HepG2 (cell line): ENCODE data around the gene SRSF4. TPM values are rescaled to one million over a fixed set of nuclear protein-coding genes. Genes with fewer than 3 reads are reported as not detected.

ENCODE experiments used
- JUND ChIP-seq: sonication (generic); formaldehyde crosslinking; IDR thresholded peaks from 2 replicates; pipeline ENCODE4 v1.8.0; 2022; ENCODE audit warnings: mild to moderate bottlenecking, missing genetic modification reagents
- MAFF ChIP-seq: IDR thresholded peaks from 2 replicates; pipeline ENCODE4 v1.6.1; 2011; ENCODE audit warnings: low read depth, low read length, improper control_type of control experiment
- MTA3 ChIP-seq: sonication (generic); formaldehyde crosslinking; IDR thresholded peaks from 2 replicates; pipeline ENCODE4 v1.4.0; 2020; ENCODE audit warnings: missing genetic modification reagents
- PAXIP1 ChIP-seq: sonication (generic); formaldehyde crosslinking; conservative IDR thresholded peaks from 2 replicates; pipeline ENCODE4 v1.4.0; 2020; ENCODE audit warnings: mild to moderate bottlenecking, missing genetic modification reagents, moderate library complexity
- PITX1 ChIP-seq: sonication (generic); formaldehyde crosslinking; IDR thresholded peaks from 2 replicates; pipeline ENCODE4 v1.5.1; 2020; ENCODE audit warnings: mild to moderate bottlenecking, missing genetic modification reagents
- POLR2A ChIP-seq, 2 experiments: IDR thresholded peaks; 2 replicates each; pipeline ENCODE4 v1.6.1; 2011; ENCODE audit warnings: low read depth in 2 of 2, low read length in 2 of 2, mild to moderate bottlenecking in 1 of 2, moderate library complexity in 1 of 2; ENCODE audit not compliant: insufficient read depth in 1 of 2
- RFXANK ChIP-seq: IDR thresholded peaks from 2 replicates; pipeline ENCODE4 v1.6.1; 2016
- SRSF9 ChIP-seq: fragments of 200-400 bp; formaldehyde crosslinking; IDR thresholded peaks from 2 replicates; pipeline ENCODE4 v1.6.1; 2018; ENCODE audit warnings: borderline replicate concordance, mild to moderate bottlenecking, low read depth, low read length; ENCODE audit not compliant: insufficient read depth, poor library complexity, severe bottlenecking
- TBX3 ChIP-seq: fragments of 450-650 bp; IDR thresholded peaks from 2 replicates; pipeline ENCODE4 v1.6.1; 2017; ENCODE audit warnings: antibody characterized with exemption, mild to moderate bottlenecking, inconsistent platforms, borderline replicate concordance
- XBP1 ChIP-seq: sonication (generic); formaldehyde crosslinking; IDR thresholded peaks from 2 replicates; pipeline ENCODE4 v1.5.0; 2020; ENCODE audit warnings: missing genetic modification reagents
- ZFP1 ChIP-seq: IDR thresholded peaks from 2 replicates; pipeline ENCODE4 v1.6.1; 2016
- ZFY ChIP-seq: sonication (generic); formaldehyde crosslinking; IDR thresholded peaks from 2 replicates; pipeline ENCODE4 v1.4.0; 2020; ENCODE audit warnings: missing genetic modification reagents
- ZNF232 ChIP-seq: sonication (generic); formaldehyde crosslinking; IDR thresholded peaks from 2 replicates; pipeline ENCODE4 v1.4.0; 2020; ENCODE audit warnings: missing genetic modification reagents, borderline replicate concordance
- ZNF260 ChIP-seq: sonication (generic); formaldehyde crosslinking; IDR thresholded peaks from 2 replicates; pipeline ENCODE4 v1.4.0; 2020; ENCODE audit warnings: missing genetic modification reagents, low read depth, mild to moderate bottlenecking, borderline replicate concordance
- ZNF496 ChIP-seq: sonication (generic); formaldehyde crosslinking; IDR thresholded peaks from 2 replicates; pipeline ENCODE4 v1.8.1; 2023; ENCODE audit warnings: mild to moderate bottlenecking, moderate library complexity, missing genetic modification reagents; ENCODE audit not compliant: insufficient replicate concordance
- ZNF572 ChIP-seq: sonication (generic); formaldehyde crosslinking; IDR thresholded peaks from 2 replicates; pipeline ENCODE4 v1.5.1; 2020; ENCODE audit warnings: mild to moderate bottlenecking, missing genetic modification reagents
- ZNF597 ChIP-seq: sonication (generic); formaldehyde crosslinking; IDR thresholded peaks from 2 replicates; pipeline ENCODE4 v1.5.0; 2020; ENCODE audit warnings: missing genetic modification reagents
- ZNF646 ChIP-seq: sonication (generic); formaldehyde crosslinking; IDR thresholded peaks from 2 replicates; pipeline ENCODE4 v1.9.0; 2021; ENCODE audit warnings: mild to moderate bottlenecking, missing genetic modification reagents
- ZNF703 ChIP-seq: sonication (generic); formaldehyde crosslinking; IDR thresholded peaks from 2 replicates; pipeline ENCODE4 v1.5.1; 2020; ENCODE audit warnings: missing genetic modification reagents, mild to moderate bottlenecking, moderate library complexity, borderline replicate concordance
- polyA plus RNA-seq, 8 experiments: library from polyadenylated mRNA; depleted of rRNA in 3 of 8; stranded (reverse) in 7 of 8; unstranded in 1 of 8; fragments of >200 nt; fragmentation: Illumina TruSeq in 4 of 8; extraction: Trizol in 4 of 8; gene quantifications; 2 replicates each; pipeline versions ENCODE4 v1.2.1 to v1.2.3, GENCODE V29; 2011 to 2016; ENCODE audit warnings: low read depth in 4 of 8, missing spikeins in 1 of 8, mixed read lengths in 1 of 8; ENCODE audit not compliant: insufficient read depth in 1 of 8
- total RNA-seq, 5 experiments: library from RNA; depleted of rRNA; stranded (reverse); fragments of >200 nt; fragmentation: Illumina TruSeq; extraction: Trizol; gene quantifications; 2 replicates each; pipeline ENCODE4 v1.2.3, GENCODE V29; 2016; ENCODE audit warnings: low read depth in 1 of 5

Gene SRSF4
- total and polyA plus RNA-seq, 2 of the 13 experiments (the other 11 are each of a cell fraction or from before 2014, with no cell fraction given) = 37.7 to 50.9 TPM

GRCh38 chr1:29124366-29125236 is 57.1 kb downstream of the SRSF4 start (continued):
- TF ChIP-seq ZNF646 (CRISPR knock-in tag) (no peak), ZNF597 (no peak), ZFP1 (CRISPR knock-in tag) (no peak; the same call in 1 of the 2 replicates), MAFF (no peak), ZNF703 (no peak), JUND (no peak), SRSF9 (no peak), PITX1 (CRISPR knock-in tag) (no peak), MTA3 (no peak), PAXIP1 (CRISPR knock-in tag) (peak; percentile 44; the same call in 1 of the 2 replicates), ZNF260 (CRISPR knock-in tag) (no peak), XBP1 (CRISPR knock-in tag) (no peak), ZNF572 (CRISPR knock-in tag) (no peak), ZNF496 (no peak), POLR2A (IDR thresholded peaks at IDR 0.05; ENCODE audit: insufficient read depth in 1 of 2, low read depth in 2 of 2, low read length in 2 of 2) (peak; percentile 21 to 27; a peak in 2 of 4 replicates), ZFY (CRISPR knock-in tag) (peak; percentile 57), ZNF232 (CRISPR knock-in tag) (no peak), RFXANK (CRISPR knock-in tag) (no peak; the same call in 1 of the 2 replicates), TBX3 (no peak)
